Measurements from ENCODE around the gene NT5E.

The NT5E gene

GRCh38 chr6:85460921-85461797, 11.3 kb downstream of the NT5E start:
- TF ChIP-seq GATA2 (IDR thresholded peaks at IDR 0.05; ENCODE audit: low read depth, low read length), result no peak
- no peak for TF ChIP-seq GATA3 (IDR thresholded peaks at IDR 0.05; ENCODE audit: low read depth, low read length)

GRCh38 chr6:85461798-85462170, 11.9 kb downstream of the NT5E start:
- TF ChIP-seq GATA3 (IDR thresholded peaks at IDR 0.05; ENCODE audit: low read depth, low read length) (no peak), GATA2 (IDR thresholded peaks at IDR 0.05; ENCODE audit: low read depth, low read length) (no peak)

- TF ChIP-seq GATA2 (IDR thresholded peaks at IDR 0.05; ENCODE audit: low read depth, low read length) (no peak), GATA3 (IDR thresholded peaks at IDR 0.05; ENCODE audit: low read depth, low read length) (no peak)
These were observed 12.8 kb downstream of the NT5E start for GRCh38 chr6:85462673-85463072.

- no peak for TF ChIP-seq GATA2 (IDR thresholded peaks at IDR 0.05; ENCODE audit: low read depth, low read length)
- TF ChIP-seq GATA3 (IDR thresholded peaks at IDR 0.05; ENCODE audit: low read depth, low read length), result no peak
These were observed 13.9 kb downstream of the NT5E start for GRCh38 chr6:85463621-85464259.

GRCh38 chr6:85464260-85464644, 14.4 kb downstream of the NT5E start:
- TF ChIP-seq GATA3 (IDR thresholded peaks at IDR 0.05; ENCODE audit: low read depth, low read length) (no peak), GATA2 (IDR thresholded peaks at IDR 0.05; ENCODE audit: low read depth, low read length) (no peak)

- TF ChIP-seq GATA3 (IDR thresholded peaks at IDR 0.05; ENCODE audit: low read depth, low read length) (no peak), GATA2 (IDR thresholded peaks at IDR 0.05; ENCODE audit: low read depth, low read length) (no peak)
These were observed 14.9 kb downstream of the NT5E start for GRCh38 chr6:85464722-85465150.

GRCh38 chr6:85465762-85466161, 15.9 kb downstream of the NT5E start:
- TF ChIP-seq GATA3 (IDR thresholded peaks at IDR 0.05; ENCODE audit: low read depth, low read length), result no peak

GRCh38 chr6:85468326-85468725, 18.4 kb downstream of the NT5E start:
- no peak for TF ChIP-seq GATA2 (IDR thresholded peaks at IDR 0.05; ENCODE audit: low read depth, low read length)
- TF ChIP-seq GATA3 (IDR thresholded peaks at IDR 0.05; ENCODE audit: low read depth, low read length), result no peak

GRCh38 chr6:85469276-85470022, 19.6 kb downstream of the NT5E start:
- no peak for TF ChIP-seq GATA3 (IDR thresholded peaks at IDR 0.05; ENCODE audit: low read depth, low read length)
- no peak for TF ChIP-seq GATA2 (IDR thresholded peaks at IDR 0.05; ENCODE audit: low read depth, low read length)

- no peak for TF ChIP-seq GATA3 (IDR thresholded peaks at IDR 0.05; ENCODE audit: low read depth, low read length)
- no peak for TF ChIP-seq GATA2 (IDR thresholded peaks at IDR 0.05; ENCODE audit: low read depth, low read length)
These were observed 20.1 kb downstream of the NT5E start for GRCh38 chr6:85470023-85470410.

GRCh38 chr6:85472744-85473143, 22.9 kb downstream of the NT5E start:
- TF ChIP-seq GATA3 (IDR thresholded peaks at IDR 0.05; ENCODE audit: low read depth, low read length) (no peak), GATA2 (IDR thresholded peaks at IDR 0.05; ENCODE audit: low read depth, low read length) (no peak)

- TF ChIP-seq GATA3 (IDR thresholded peaks at IDR 0.05; ENCODE audit: low read depth, low read length) (no peak), GATA2 (IDR thresholded peaks at IDR 0.05; ENCODE audit: low read depth, low read length) (no peak)
These were observed 23.9 kb downstream of the NT5E start for GRCh38 chr6:85473748-85474147.

GRCh38 chr6:85476532-85476931, 26.6 kb downstream of the NT5E start:
- TF ChIP-seq GATA2 (IDR thresholded peaks at IDR 0.05; ENCODE audit: low read depth, low read length) (no peak), GATA3 (IDR thresholded peaks at IDR 0.05; ENCODE audit: low read depth, low read length) (no peak)

- TF ChIP-seq GATA2 (IDR thresholded peaks at IDR 0.05; ENCODE audit: low read depth, low read length) (no peak), GATA3 (IDR thresholded peaks at IDR 0.05; ENCODE audit: low read depth, low read length) (no peak)
These were observed 29.3 kb downstream of the NT5E start for GRCh38 chr6:85479208-85479607.

Data from SH-SY5Y (cell line).